GM19463 (cell line): ENCODE data around the gene TICAM2.

Source experiments
- ATAC-seq: cut with Tn5 transposase; IDR thresholded peaks from one replicate; pipeline ENCODE4 v1.9.1; 2021; ENCODE audit warnings: mild to moderate bottlenecking, moderate library complexity; ENCODE audit not compliant: unreplicated experiment

Gene TICAM2

DNA sequence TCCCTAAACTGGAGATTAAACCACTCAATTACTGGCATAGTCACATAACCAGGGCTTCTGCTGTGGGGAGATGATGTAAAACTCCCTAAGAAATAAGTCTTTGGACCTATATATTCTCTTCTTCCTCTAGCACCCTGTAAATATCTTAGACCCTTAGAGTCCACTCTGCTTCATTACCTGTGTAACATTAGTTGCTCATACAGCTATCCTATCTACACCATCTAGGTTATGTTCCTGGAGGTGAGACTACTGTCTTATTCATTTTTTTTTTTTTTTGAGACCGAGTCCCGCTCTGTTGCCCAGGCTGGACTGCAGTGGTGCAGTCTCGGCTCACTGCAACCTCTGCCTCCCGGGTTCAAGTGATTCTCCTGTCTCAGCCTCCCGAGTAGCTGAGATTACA is 9.6 kb upstream of the TICAM2 start:
- ATAC-seq: no peak

DNA sequence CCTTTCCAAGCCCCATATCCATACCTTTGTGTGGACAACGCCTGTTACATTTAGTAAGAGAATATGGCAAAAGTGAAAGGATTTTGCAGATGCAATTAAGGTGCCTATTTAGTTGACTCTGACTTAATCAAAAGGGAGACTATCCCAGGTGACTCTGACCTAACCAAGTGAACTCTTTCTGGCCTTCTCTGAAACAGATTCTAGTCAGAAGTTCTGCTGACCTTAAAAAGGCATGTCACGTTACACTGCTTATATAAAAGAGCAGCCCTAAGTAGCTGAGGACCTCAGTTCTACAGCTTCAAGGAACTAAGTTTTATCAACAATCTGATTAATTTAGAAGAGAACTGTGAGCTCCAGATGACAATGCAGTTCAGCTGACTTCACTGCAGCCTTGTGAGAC is 5.7 kb upstream of the TICAM2 start:
- no peak for ATAC-seq

DNA sequence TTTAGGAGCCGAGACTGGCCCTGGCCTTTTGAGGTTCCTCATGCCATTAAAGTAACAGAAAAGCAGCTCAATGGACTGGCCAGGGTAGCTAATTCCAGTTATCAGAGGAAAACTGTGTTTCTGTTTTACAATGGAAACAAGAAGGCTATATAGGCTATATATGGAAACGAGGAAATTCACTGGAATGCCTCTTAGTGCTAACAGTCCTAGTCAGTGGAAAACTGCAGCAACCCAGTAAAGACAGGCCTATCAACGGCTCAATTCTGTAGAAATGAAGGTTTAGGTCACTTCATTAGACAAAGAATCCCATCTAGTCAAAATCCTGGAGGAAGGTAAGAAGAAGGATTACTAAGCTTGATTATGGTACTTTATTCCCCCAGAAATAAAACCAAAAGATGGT is 3.2 kb upstream of the TICAM2 start:
- ATAC-seq: no peak

DNA sequence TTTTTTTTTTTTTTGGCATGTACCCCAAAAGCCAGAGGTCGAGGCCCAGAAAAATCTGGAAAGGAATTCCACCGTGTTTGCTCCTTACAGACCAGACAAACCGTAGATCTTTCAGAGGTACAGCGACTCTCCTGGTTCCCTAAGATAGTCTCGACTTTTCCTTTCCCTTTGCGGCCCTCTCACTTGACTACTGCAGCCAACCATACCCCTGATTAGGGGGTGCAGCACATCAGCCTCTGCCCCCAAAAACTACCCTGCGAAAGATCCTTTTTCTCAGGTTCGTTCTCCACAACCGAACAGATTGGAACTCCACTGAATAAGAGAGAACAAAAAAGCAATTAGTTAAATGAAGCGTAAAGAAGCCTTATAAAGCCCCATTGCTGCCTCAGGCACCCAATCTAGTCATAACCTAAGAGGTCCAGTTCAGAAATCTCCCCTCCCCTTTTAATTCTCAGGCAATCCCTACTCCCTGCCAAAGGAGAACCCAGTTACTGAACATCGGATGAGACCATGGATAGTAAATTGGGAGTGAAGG is 379 bp upstream of the TICAM2 start:
- peak; percentile 2 for ATAC-seq

DNA sequence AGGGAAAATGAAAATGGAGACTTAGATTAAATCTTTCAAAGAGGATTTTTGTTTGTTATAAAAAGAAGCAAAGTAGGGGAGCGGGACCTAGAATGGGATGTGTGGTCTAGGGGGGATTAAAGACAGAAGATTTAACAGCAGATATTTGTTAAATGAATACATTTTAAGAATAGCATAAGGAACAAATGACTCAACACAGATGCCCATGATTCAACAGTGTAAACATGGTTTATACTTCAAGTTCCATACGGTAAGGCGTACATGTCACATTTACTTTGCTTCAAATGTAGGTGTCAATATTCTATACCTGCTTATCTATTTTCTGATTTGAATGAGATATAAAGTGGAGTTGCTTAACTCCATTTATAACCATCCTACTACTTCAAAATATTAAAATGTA is 1.5 kb downstream of the TICAM2 start:
- ATAC-seq: no peak

DNA sequence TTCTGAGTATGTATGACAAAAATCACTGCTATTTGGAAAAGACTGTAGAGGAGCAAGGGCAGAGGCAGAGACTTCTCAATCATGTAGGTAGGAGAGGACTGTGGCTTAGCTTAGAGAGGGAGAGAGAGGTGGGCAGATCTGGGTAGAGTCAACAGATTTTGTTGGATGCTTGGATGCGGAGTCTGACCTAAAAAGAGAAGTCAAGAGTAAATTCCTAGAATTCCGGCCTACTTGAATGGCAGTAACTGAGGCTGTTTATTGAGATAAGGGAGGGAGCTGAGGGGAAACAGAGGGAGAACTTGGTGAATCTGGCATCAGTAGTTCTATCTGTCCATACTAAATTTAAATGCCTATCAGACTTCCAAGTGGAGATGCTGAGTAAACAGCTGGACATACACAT is 2.4 kb downstream of the TICAM2 start:
- no peak for ATAC-seq

DNA sequence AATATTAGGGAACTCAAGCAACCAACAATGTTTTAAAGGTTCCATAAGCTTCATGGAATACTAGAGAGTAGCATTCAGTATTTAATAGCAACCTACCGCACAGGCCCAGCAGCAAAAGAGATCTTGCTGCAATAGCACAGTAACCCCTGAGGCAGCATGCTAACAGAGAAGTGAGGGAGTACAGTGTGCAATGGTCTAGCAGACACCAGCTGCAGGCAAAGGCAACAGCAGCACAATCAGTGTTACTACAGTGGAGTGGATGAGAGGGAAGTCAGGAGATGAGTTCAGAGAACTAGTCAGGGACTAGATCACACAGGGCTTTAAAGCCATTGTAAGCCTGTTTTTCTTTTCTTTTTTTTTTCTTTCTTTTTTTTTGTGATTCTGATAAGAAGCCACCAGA is 2.8 kb downstream of the TICAM2 start:
- ATAC-seq: peak; percentile 25

DNA sequence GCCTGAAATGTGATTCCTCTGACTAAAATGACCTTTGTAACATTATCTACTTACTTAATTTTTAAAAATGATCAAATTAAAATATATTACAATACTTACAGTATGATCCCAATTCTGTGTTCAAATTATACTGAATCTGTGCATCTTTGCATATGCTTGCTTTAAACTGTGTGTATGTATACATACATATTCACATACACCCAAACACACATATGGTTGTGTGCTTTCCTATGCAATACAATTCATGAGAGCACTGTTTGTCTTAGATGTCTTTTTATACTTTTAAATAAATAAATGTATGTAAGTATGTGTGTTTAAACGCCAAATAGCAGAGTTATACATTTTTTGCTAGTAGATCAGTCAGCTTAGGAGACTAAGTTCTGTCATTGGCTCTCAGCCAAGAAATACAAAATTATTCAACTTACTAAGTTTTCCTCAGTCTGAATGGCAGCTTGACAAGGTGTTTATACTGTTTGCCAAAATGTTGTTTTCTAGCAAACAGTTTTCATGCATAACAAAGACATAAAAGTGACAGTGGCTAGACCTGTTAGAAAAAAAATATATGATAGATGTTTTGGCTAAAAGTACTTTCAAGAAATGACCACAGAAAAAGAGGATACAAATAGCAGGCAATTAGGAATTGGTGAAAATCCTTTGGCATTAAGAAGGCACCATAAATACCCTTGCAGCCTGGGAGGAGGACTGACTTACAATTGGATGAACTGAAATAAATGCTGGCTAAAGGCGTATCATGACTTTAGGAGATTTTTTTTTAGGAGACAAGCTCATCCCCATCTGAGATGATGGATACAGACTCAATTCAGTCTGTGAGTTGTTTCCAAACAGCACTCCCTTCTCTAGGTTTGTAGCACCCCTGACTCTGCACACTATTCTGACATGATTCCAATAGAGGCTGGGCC is 7.9 kb downstream of the TICAM2 start:
- ATAC-seq: no peak

DNA sequence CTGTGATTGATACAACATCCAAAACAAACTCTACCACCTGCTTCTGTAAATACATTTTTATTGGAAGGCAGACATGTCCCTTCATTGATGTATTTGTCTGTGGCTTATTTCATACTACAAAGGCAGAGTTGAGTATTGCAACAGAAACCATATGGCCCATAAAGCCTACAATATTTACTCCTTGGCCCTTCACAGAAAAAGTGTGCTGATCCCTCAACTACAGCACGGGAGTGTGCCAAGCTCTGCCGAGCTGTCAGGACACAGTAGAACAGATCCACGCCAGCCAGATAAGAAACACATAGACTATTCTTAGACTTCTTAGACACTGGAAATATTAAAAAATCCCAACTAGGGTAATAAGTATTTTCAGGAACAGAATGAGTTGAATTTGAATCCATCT is 13.2 kb downstream of the TICAM2 start:
- no peak for ATAC-seq

DNA sequence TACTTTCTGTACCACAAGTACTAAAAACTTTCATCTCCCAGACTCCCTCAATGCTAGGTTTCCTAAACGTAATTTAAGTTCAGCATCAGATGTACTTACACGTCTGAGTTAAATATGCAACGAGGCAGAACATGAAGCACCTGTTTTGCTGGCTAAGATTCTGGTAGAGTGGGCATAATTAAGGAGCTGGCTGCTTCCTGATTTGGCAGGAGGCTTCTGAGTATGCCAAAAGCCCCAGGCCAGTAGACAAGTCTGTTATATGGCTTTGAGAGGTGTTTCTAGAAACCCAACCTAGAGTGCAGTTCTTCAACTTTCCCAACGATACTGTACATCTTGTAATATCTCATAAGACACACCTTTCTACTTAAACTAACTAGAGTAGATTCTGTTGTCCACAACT is 13.6 kb downstream of the TICAM2 start:
- peak; percentile 42 for ATAC-seq

DNA sequence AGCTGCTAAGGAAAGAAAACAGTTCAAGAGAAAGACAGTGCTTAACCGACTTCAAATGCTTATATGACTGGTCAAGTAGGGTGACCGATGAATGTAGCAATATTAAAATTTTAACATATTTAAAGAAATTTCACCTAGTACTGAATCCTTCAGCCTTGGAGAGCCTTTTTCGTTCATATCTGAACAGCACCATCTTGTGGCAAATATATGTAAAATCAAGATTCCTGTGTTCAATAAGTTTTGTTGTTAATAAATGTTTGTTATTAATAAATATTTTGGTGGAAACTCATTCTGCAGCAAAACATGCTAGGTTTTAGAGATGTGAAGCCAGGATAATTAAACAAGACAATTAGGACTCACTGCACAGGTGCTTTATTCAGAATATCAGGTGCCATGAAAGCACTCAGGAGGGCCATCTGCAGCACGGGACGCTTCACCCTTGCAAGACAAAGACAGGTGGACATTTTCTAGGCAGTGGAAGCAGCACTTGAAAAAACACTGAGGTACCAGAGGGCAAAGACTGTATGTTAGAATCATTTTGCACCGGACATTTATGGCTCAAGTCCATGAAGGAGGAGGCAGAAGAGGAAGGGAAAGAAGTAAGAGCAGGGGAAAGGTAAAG is 15.6 kb downstream of the TICAM2 start:
- peak; percentile 41 for ATAC-seq

DNA sequence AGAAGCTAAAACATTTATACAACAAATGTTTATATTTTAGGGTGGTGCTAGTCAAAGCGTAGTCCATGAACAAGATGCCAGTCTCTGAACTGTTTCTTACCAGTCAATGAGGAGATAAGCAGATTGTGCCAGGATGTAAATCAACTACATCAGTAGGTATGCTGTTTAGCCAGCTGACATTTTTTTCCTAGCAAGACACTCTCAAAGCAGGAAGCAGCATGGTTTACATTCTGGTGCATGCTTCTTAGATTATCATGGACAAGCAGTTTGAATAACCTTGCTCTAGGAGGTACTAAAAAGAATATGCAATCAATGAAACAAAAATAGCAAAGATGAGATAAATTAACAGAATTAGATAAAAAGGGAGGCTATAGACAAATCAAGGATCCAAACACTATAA is 17.0 kb downstream of the TICAM2 start:
- ATAC-seq: no peak

DNA sequence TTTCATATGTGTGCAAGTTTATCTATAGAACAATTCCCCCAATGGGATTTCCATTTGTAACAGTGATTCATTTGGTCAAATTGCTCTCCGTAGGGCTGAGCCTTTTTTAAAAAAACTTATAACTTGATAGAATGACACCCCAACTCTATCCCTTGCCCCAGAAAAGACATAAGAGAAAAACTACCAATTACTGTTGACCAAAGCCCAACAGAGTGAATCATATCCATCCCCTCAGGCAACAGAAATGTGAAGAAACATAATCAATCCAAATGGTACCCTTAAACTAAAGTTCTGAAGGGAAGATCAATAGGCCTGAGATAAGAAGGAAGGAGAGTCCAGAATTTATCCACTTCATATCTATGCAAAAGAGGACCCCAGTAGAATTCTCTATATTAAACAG is 17.8 kb downstream of the TICAM2 start:
- ATAC-seq: no peak

DNA sequence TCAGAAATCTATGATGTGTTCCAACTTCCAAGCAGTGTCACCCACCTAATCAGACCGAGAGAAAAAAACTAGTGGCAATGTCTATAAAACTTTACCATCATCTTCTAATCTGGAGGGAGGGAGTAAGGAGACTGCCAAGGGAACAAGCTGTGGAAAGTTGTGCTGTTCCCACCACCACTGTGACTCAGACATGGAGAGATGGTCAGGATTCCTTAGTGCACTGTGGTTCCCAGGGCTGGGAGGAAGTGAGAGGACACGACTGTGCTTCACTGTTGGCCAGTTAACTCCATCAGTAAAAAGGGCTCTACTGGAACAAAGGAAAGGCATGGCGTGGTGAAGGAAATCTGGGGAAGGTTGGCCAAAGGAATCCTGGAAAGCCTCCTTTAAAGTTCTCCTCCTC is 18.8 kb downstream of the TICAM2 start:
- ATAC-seq: no peak

DNA sequence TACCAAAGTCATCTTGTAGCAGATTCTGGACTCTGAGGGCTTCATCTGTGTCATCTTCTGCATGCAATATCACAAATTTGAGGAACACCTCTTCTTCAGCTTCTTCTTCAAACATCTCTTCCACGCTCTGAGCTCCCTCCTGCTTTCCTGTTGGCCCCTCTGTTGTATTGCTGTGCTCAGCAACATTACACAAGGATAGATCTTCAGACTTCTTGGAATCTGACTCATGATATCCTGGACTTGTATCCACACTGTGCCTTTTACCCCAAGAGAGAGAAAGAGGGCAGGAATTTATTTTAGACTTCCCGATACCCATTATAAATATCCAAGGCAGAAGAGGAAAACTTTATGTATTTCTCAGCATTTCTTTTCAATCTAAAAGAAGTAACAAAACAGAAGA is 21.3 kb downstream of the TICAM2 start:
- no peak for ATAC-seq

DNA sequence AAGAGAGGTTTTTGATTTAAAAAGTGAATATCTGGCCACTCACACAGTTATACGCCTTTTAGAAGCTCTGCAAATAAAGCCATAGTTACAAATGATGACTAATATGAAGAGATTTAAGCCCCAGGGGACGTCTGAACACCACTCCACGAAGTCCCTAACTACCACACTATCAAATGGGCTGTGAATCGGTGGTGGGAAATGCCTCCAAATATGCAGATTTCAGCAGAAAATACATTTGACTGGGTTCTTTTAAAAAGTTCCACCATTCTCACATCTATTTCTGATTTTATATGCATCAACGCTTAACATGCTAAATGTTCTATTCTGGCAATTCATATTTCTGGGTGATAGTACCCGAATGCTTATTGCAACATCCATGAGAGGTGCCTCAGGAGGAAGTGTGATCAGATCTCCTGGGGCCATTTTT is 22.5 kb downstream of the TICAM2 start:
- ATAC-seq: peak; percentile 67

DNA sequence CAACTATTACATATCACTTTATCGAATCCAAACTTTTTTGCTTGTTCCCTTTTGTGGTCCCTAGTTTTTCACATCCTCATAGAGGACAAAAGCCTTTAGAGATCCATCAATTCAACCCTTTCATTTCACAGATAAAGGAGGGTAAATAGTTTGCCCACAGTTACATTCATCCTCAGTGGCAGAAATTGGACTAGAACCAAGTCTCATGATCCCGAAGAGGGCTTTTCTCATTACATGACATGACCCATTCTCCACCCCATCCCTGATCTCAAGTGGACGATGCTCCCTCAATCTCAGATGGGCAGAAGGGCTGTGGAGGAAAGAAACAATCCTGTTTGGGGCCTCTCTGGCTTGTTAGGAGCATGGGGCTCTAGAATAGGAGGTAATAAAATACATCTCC is 23.1 kb downstream of the TICAM2 start:
- no peak for ATAC-seq

DNA sequence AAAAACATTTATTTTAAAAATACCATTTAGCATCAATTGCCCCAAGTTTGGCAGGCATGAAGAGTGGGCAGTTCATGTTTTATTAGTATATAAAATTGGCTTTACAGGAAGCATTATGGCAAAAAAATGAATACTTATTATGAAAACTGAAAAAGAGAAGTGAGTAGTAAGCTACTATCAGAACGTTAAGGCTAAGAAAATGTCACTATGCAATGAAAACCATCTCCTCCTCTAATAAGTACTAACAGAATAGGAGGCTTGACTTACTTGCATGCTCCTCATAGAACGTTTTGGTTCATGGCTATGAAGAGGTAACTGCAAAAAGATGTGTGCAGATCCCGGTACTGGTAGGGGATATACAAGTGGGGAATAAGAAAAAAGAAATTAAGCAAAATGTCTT is 23.6 kb downstream of the TICAM2 start:
- peak; percentile 32 for ATAC-seq

DNA sequence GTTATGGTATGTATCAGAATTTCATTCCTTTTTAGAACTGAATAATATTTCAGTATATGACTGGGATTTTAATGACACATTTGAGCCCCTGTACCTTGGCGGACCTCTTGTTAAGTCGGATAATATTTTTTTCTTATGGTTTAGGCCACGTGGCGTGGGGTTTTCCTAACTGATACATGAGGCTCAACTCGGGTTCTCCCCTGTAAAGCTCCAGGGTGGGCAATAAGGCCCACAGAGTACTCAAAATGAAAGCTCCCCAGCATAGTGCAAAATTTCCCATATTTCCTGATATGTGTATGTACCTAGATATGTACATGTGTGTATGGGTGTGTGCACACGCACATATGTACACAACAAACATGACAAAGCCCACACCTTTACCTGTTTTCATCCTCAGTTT is 24.5 kb downstream of the TICAM2 start:
- ATAC-seq: peak; percentile 19

DNA sequence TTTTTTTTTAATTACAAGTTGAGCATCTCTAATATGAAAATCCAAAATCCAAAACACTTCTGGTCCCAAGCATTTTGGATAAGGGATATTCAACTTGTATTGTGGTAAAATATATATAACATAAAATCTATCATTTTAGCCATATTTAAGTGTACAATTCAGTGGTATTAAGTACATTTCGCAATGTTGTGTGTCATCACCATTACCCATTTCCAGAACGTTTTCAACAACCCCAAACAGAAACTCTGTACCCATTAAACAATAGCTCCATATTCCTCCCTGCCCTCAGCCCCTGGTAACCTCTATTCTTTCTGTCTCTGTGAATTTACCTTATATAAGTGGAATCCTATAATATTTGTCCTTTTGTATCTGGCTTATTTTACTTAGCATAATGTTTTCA is 24.9 kb downstream of the TICAM2 start:
- no peak for ATAC-seq

DNA sequence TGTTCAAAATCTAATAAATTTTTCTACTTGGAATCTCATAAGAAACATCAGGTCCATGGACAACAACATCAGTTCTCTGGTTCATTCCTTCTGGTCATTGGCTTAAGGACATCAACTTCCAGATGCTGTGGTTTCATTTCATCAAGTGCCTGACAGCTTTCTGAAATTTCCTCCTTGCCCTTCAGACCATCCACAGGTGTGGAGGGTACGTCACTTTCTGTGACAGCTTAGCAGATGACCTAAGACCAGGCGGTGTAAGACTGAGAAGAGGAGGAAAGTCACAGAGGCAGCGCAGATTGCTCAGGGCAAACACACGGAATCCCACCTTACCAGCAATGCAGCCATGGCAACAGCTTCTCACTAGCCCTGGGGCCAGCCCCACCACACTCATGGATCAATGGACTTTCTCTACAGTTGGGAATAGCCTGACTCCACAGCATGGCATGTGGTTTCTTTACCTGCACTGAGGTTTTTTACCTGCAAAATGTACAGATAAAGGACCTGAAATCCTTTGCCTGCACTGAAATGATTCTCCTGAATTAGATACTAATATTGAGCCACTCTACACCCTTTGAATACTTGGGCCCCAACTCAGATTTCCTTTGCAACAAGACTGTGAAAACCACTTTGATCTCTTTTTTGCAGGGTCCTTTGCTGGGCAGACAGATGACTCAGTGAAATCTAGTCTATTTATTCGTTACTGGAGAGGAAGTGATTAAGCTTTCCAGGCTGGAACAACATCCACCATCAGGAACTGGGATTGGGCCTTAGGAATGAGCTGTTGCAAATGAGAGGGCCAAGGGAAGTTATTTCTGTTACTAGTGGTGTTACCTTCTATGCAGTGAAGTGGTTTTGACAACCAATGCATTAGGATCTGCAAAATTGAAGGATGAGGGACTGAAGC is 26.9 kb downstream of the TICAM2 start:
- ATAC-seq: peak; percentile 29
